DLD1 (cell line): ENCODE data around the gene SYNGR1.

Source experiments
- in situ Hi-C: cut with HindIII; loops from 2 replicates; pipeline ENCODE4 v1.10.0; 2017; ENCODE audit warnings: low sequenced_read_pairs

Gene SYNGR1

GRCh38 chr22:39365492-39365780, 15.6 kb downstream of the SYNGR1 start:
- in situ Hi-C loops, result loop anchor here (25.0 kb wide), 1 partner anchor 122 kb away; no protein-coding TSS in a partner anchor

GRCh38 chr22:39367035-39367434, 17.2 kb downstream of the SYNGR1 start:
- in situ Hi-C loops, result loop anchor here (25.0 kb wide), 1 partner anchor 120 kb away; no protein-coding TSS in a partner anchor

GRCh38 chr22:39368461-39368911, 18.7 kb downstream of the SYNGR1 start:
- in situ Hi-C loops, result loop anchor here (25.0 kb wide), 1 partner anchor 119 kb away; no protein-coding TSS in a partner anchor

GRCh38 chr22:39369186-39369585, 19.4 kb downstream of the SYNGR1 start:
- in situ Hi-C loops, result loop anchor here (25.0 kb wide), 1 partner anchor 118 kb away; no protein-coding TSS in a partner anchor

GRCh38 chr22:39369586-39369985, 19.8 kb downstream of the SYNGR1 start:
- in situ Hi-C loops, result loop anchor here (25.0 kb wide), 1 partner anchor 118 kb away; no protein-coding TSS in a partner anchor

- in situ Hi-C loops, result loop anchor here (25.0 kb wide), 1 partner anchor 116 kb away; no protein-coding TSS in a partner anchor
Observed at GRCh38 chr22:39371732-39372131, 21.9 kb downstream of the SYNGR1 start.

- in situ Hi-C loops, result loop anchor here (25.0 kb wide), 1 partner anchor 113 kb away; no protein-coding TSS in a partner anchor
Observed at GRCh38 chr22:39374191-39374590, 24.4 kb downstream of the SYNGR1 start.

- in situ Hi-C loops, result loop anchor here (25.0 kb wide), 1 partner anchor 112 kb away; no protein-coding TSS in a partner anchor
Observed at GRCh38 chr22:39374801-39375200, 25.0 kb downstream of the SYNGR1 start.

- in situ Hi-C loops, result no loop called here
Observed at GRCh38 chr22:39375646-39376045, 25.9 kb downstream of the SYNGR1 start.

- in situ Hi-C loops, result no loop called here
Observed at GRCh38 chr22:39379756-39380730, 30.3 kb downstream of the SYNGR1 start.

- in situ Hi-C loops, result no loop called here
Observed at GRCh38 chr22:39381009-39381755, 31.4 kb downstream of the SYNGR1 start.

- in situ Hi-C loops, result no loop called here
Observed at GRCh38 chr22:39381930-39382329, 32.1 kb downstream of the SYNGR1 start.

GRCh38 chr22:39382410-39382809, 32.6 kb downstream of the SYNGR1 start:
- in situ Hi-C loops, result no loop called here

- in situ Hi-C loops, result no loop called here
Observed at GRCh38 chr22:39383841-39384625, 34.2 kb downstream of the SYNGR1 start.

- in situ Hi-C loops, result no loop called here
Observed at GRCh38 chr22:39384750-39385480, 35.1 kb downstream of the SYNGR1 start.

GRCh38 chr22:39388261-39389011, 38.6 kb downstream of the SYNGR1 start:
- in situ Hi-C loops, result no loop called here

- in situ Hi-C loops, result no loop called here
Observed at GRCh38 chr22:39389420-39389819, 39.6 kb downstream of the SYNGR1 start.

- in situ Hi-C loops, result no loop called here
Observed at GRCh38 chr22:39392341-39392948, 42.7 kb downstream of the SYNGR1 start.
